Central memory CD8-positive, alpha-beta T cell (primary cell): Measurements from ENCODE around the gene POM121.
"Not testable (repeated sequence)": the region's sequence is repeated elsewhere in the genome, so short reads cannot be mapped to it uniquely, and the experiment has no call there.

Experiments
- ATAC-seq: fragments of 150-1000 bp; cut with Tn5 transposase; replicated peaks from 2 replicates; pipeline ENCODE4 v1.10.0; 2022; ENCODE audit warnings: mild to moderate bottlenecking, moderate FRiP score, moderate number of reproducible peaks; ENCODE audit not compliant: poor library complexity, severe bottlenecking; ENCODE audit errors: extremely low read depth
- DNase-seq, 2 donors: peaks; one replicate each; pipeline ENCODE4 v3.0.0; 2021; ENCODE audit warnings: low spot score in 2 of 2
- H3K27ac Mint-ChIP-seq: one replicate; pipeline ENCODE4 v1.8.0; 2022; ENCODE audit warnings: low read depth, mild to moderate bottlenecking, moderate library complexity, mixed read lengths
- H3K27me3 Mint-ChIP-seq: one replicate; pipeline ENCODE4 v1.8.0; 2022; ENCODE audit warnings: mixed read lengths
- H3K36me3 Mint-ChIP-seq: one replicate; pipeline ENCODE4 v1.8.0; 2022; ENCODE audit warnings: mild to moderate bottlenecking, moderate library complexity, mixed read lengths; ENCODE audit not compliant: insufficient read depth
- H3K4me1 Mint-ChIP-seq: one replicate; pipeline ENCODE4 v1.8.0; 2022; ENCODE audit warnings: mixed read lengths
- H3K4me3 Mint-ChIP-seq: one replicate; pipeline ENCODE4 v1.8.0; 2022; ENCODE audit warnings: mild to moderate bottlenecking, moderate library complexity, mixed read lengths
- H3K9me3 Mint-ChIP-seq: one replicate; pipeline ENCODE4 v1.8.0; 2022; ENCODE audit warnings: mixed read lengths

Gene POM121

DNA sequence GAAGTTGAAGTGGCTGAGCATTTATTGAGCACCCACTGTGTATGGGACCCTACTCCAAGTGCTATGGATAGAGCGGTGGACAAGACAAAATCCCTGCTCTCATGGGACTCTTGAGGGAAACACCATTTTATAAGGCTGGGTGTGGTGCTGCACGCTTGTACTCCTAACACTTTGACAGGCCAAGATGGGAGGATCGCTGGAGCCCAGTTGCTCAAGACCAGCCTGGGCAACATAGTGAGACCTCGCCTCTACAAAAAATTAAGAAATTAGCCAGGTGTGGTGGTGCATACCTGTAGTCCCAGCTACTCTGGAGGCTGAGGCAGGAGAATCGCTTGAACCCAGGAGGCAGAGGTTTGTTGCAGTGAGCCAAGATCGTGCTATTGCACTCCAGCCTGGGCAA lies 2.9 kb downstream of the POM121 start:
- H3K27ac Mint-ChIP-seq, H3K9me3 Mint-ChIP-seq, DNase-seq, H3K27me3 Mint-ChIP-seq, H3K4me3 Mint-ChIP-seq, ATAC-seq: not testable (repeated sequence)
- Mint-ChIP-seq H3K4me1 (peaks cover 31% of the 10 kb centered on the region), H3K36me3 (peaks cover 49% of the 10 kb centered on the region)

- not testable (repeated sequence) for H3K27me3 Mint-ChIP-seq, H3K27ac Mint-ChIP-seq, H3K9me3 Mint-ChIP-seq, ATAC-seq, H3K4me3 Mint-ChIP-seq, DNase-seq
- Mint-ChIP-seq H3K4me1 (peaks cover 31% of the 10 kb centered on the region), H3K36me3 (peaks cover 49% of the 10 kb centered on the region)
Measured at GRCh38 chr7:72928216-72928615, 3.3 kb downstream of the POM121 start.

- peaks cover 30% of the 10 kb centered on the region for H3K36me3 Mint-ChIP-seq
- DNase-seq, H3K27me3 Mint-ChIP-seq, H3K27ac Mint-ChIP-seq, H3K9me3 Mint-ChIP-seq: not testable (repeated sequence)
- H3K4me1 Mint-ChIP-seq = peaks cover 18% of the 10 kb centered on the region
- peak; percentile 19 for ATAC-seq
- peak overlapping the region; percentile 18 for H3K4me3 Mint-ChIP-seq
Measured at GRCh38 chr7:72942022-72942705, 17.3 kb downstream of the POM121 start.

- not testable (repeated sequence) for DNase-seq, H3K27me3 Mint-ChIP-seq, ATAC-seq, H3K27ac Mint-ChIP-seq, H3K4me3 Mint-ChIP-seq, H3K9me3 Mint-ChIP-seq
- H3K36me3 Mint-ChIP-seq = peaks cover 31% of the 10 kb centered on the region
- peaks cover 10% of the 10 kb centered on the region for H3K4me1 Mint-ChIP-seq
Measured at GRCh38 chr7:72942956-72943355, 18.1 kb downstream of the POM121 start.

GRCh38 chr7:72944937-72945336 lies 20.0 kb downstream of the POM121 start:
- not testable (repeated sequence) for DNase-seq, H3K27me3 Mint-ChIP-seq, H3K9me3 Mint-ChIP-seq, H3K4me3 Mint-ChIP-seq, H3K27ac Mint-ChIP-seq, ATAC-seq, H3K4me1 Mint-ChIP-seq
- H3K36me3 Mint-ChIP-seq = peaks cover 20% of the 10 kb centered on the region

GRCh38 chr7:72945597-72945996 lies 20.7 kb downstream of the POM121 start:
- DNase-seq, ATAC-seq, H3K4me1 Mint-ChIP-seq, H3K9me3 Mint-ChIP-seq, H3K27ac Mint-ChIP-seq, H3K27me3 Mint-ChIP-seq, H3K4me3 Mint-ChIP-seq: not testable (repeated sequence)
- peaks cover 21% of the 10 kb centered on the region for H3K36me3 Mint-ChIP-seq

GRCh38 chr7:72946130-72946745 lies 21.3 kb downstream of the POM121 start:
- H3K4me1 Mint-ChIP-seq, DNase-seq, H3K9me3 Mint-ChIP-seq, H3K27me3 Mint-ChIP-seq, ATAC-seq, H3K27ac Mint-ChIP-seq, H3K4me3 Mint-ChIP-seq: not testable (repeated sequence)
- H3K36me3 Mint-ChIP-seq = peaks cover 19% of the 10 kb centered on the region

DNA sequence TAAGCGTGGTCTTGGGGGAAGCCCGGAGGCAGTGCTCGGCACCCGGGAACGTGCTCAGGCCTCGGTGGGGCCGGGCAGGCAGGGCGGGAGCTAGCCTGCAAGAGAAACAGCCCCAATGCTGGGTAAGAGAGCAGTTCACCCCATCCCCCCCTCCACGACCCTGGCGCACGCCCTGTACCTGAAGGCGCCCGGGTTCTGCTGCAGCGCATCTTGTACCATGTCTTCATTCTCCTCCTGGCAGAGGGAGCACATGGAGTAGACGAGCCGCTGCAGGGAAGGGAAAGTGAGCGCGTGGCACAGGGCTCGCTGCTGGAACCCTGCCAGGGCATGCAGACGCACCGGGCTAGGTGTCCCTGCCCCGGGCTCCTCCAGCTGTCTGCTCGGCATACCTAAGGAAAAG lies 23.8 kb downstream of the POM121 start:
- H3K27ac Mint-ChIP-seq, H3K27me3 Mint-ChIP-seq, ATAC-seq, H3K9me3 Mint-ChIP-seq, H3K4me3 Mint-ChIP-seq, H3K4me1 Mint-ChIP-seq, DNase-seq: not testable (repeated sequence)
- peaks cover 11% of the 10 kb centered on the region for H3K36me3 Mint-ChIP-seq

DNA sequence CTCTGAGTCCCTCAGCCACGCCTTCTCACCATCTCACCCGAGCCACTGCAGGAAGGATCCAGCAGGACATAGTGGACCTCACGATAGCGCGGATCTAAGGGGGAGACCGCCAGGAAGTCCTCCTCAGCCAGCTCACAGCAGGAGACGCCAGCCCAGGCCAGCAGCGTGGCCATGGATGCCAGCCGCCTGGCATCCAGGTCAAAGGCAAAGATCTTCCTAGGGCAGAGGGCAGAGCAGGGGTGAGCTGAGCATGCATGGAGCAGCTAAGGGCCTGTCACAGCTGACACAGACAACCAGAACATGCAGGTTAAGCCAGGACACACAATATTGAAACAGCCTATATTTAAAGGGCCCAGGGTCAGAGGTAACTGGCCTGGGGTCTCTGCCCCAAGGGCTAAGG lies 24.4 kb downstream of the POM121 start:
- not testable (repeated sequence) for H3K9me3 Mint-ChIP-seq, H3K4me3 Mint-ChIP-seq, ATAC-seq, H3K36me3 Mint-ChIP-seq, DNase-seq, H3K4me1 Mint-ChIP-seq, H3K27ac Mint-ChIP-seq, H3K27me3 Mint-ChIP-seq

DNA sequence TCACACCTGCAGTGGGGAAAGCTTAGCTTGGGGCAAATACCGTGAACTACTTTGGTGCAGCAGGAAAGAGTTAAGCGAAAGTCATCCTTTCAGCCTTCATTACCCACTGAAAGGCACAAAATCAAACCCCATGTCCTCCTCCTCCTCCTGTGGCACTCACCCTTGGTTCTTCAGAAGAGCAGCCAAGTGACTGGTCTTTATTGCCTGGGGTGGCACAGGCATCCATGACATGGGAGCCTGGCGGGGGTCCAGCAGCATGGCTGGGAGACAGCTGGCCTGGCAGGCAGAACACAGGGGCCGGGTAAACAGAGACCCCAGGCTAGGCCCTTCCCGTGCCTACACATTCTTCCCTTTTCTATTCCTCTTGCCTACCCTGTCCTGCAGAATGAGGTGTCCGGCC lies 24.8 kb downstream of the POM121 start:
- not testable (repeated sequence) for ATAC-seq, H3K4me3 Mint-ChIP-seq, H3K27ac Mint-ChIP-seq, DNase-seq, H3K4me1 Mint-ChIP-seq, H3K27me3 Mint-ChIP-seq, H3K36me3 Mint-ChIP-seq, H3K9me3 Mint-ChIP-seq

DNA sequence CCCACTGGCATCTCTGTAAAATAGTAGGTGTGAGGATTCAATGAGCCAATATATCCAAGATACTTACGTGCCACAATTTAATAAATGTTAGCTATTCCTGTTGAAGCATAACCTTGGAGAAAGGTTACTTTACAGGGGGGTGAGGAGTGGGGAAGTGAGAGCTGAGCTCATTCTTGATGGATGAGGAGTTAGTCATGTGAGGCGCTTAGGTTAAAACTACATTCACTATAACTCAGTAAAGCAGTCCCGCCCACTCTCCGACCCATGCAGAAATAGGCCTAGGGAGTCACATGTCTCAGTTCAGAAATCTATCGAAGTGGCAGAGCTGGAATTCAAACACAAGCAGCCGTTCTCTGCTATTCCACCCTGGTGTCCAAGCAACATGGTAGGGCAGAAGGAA lies 25.5 kb downstream of the POM121 start:
- H3K4me1 Mint-ChIP-seq, H3K9me3 Mint-ChIP-seq, ATAC-seq, DNase-seq, H3K27ac Mint-ChIP-seq, H3K27me3 Mint-ChIP-seq, H3K36me3 Mint-ChIP-seq, H3K4me3 Mint-ChIP-seq: not testable (repeated sequence)

DNA sequence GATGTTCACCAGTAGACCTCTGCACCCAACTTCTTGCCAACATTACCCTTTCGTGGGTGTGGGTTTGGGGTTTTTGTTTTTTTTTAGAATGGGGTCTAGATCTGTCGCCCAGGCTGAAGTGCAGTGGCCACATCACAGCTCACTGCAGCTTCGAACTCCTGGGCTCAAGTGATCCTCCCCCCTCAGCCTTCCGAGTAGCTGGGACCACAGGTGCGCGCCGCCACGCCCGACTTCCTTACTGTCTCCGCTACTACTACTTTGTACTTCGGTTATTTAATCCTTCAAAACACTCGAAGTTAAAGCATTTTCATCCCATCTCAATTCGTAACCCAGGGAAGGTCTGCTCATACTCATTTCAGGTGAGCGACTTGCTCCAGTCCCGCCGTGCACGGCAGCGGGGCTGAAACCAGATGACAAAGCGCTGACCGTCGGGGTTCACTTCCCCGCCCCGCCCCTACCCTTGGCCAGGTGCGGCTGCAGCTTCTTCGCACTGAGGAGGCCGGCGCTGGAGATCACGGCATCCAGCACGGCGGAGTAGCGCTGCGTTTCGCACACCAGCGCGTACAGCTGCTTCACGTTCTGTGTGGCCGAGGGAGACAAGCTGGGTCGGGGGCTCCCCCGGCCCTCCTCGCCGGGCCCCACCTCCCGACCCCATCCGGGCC lies 29.1 kb downstream of the POM121 start:
- H3K27me3 Mint-ChIP-seq, H3K4me1 Mint-ChIP-seq, H3K36me3 Mint-ChIP-seq, H3K27ac Mint-ChIP-seq, DNase-seq, H3K9me3 Mint-ChIP-seq, H3K4me3 Mint-ChIP-seq: not testable (repeated sequence)
- ATAC-seq = peak; percentile 53
